WTC11 (cell line): ENCODE results near the gene KCNJ4. TPM values are rescaled to one million over a fixed set of nuclear protein-coding genes. Genes with fewer than 3 reads are reported as not detected.

Source experiments
- ATAC-seq: fragments of 200-7000 bp; cut with Tn5 transposase; 2 replicates; pipeline ENCODE4 v1.10.0; 2021; ENCODE audit warnings: mild to moderate bottlenecking, moderate library complexity
- CTCF ChIA-PET: fragments of 300-600 bp; sonication (Branson Sonifier 250); formaldehyde crosslinking; loops from one replicate; lab custom pipeline; 2021; ENCODE audit warnings: antibody characterized with exemption; lab: Charles Lee
- POLR2A ChIA-PET: fragments of 350-600 bp; sonication (Branson Sonifier 250); formaldehyde crosslinking; loops from one replicate; lab custom pipeline; 2021; ENCODE audit warnings: antibody characterized with exemption; lab: Charles Lee
- DNase-seq: peaks from one replicate; pipeline ENCODE4 v3.0.0; 2021; ENCODE audit warnings: low spot score
- H3K27ac Mint-ChIP-seq: 2 replicates; pipeline ENCODE4 v1.8.0; 2021; ENCODE audit warnings: mixed read lengths
- H3K27me3 Mint-ChIP-seq: 2 replicates; pipeline ENCODE4 v1.8.0; 2021; ENCODE audit warnings: low read depth, mild to moderate bottlenecking, moderate library complexity, mixed read lengths
- H3K36me3 Mint-ChIP-seq: 2 replicates; pipeline ENCODE4 v1.8.0; 2021; ENCODE audit warnings: mixed read lengths
- H3K4me1 Mint-ChIP-seq: 2 replicates; pipeline ENCODE4 v1.8.0; 2022; ENCODE audit warnings: mixed read lengths
- H3K4me3 Mint-ChIP-seq: 2 replicates; pipeline ENCODE4 v1.8.0; 2021; ENCODE audit warnings: mild to moderate bottlenecking, moderate library complexity, mixed read lengths
- H3K9me3 Mint-ChIP-seq: 2 replicates; pipeline ENCODE4 v1.8.0; 2021; ENCODE audit warnings: mixed read lengths
- CREB1 ChIP-seq: sonication (generic); formaldehyde crosslinking; IDR thresholded peaks from 2 replicates; pipeline ENCODE4 v1.8.0; 2023; ENCODE audit warnings: mild to moderate bottlenecking, missing genetic modification reagents
- E2F5 ChIP-seq: sonication (generic); formaldehyde crosslinking; IDR thresholded peaks from 2 replicates; pipeline ENCODE4 v1.8.1; 2022; ENCODE audit warnings: mild to moderate bottlenecking, moderate library complexity, missing genetic modification reagents
- ETV6 ChIP-seq: sonication (generic); formaldehyde crosslinking; IDR thresholded peaks from 2 replicates; pipeline ENCODE4 v1.8.1; 2022; ENCODE audit warnings: mild to moderate bottlenecking, missing genetic modification reagents
- FOXK1 ChIP-seq: sonication (generic); formaldehyde crosslinking; IDR thresholded peaks from 2 replicates; pipeline ENCODE4 v1.8.0; 2022; ENCODE audit warnings: mild to moderate bottlenecking, moderate library complexity, missing genetic modification reagents
- FOXP1 ChIP-seq: sonication (generic); formaldehyde crosslinking; IDR thresholded peaks from 2 replicates; pipeline ENCODE4 v1.8.0; 2022; ENCODE audit warnings: missing genetic modification reagents, mild to moderate bottlenecking, moderate library complexity, borderline replicate concordance
- GABPB1 ChIP-seq: sonication (generic); formaldehyde crosslinking; IDR thresholded peaks from 2 replicates; pipeline ENCODE4 v1.8.1; 2023; ENCODE audit warnings: mild to moderate bottlenecking, missing genetic modification reagents
- MXD4 ChIP-seq: fragments of 250-450 bp; sonication (Bioruptor Pico); IDR thresholded peaks from 2 replicates; pipeline ENCODE4 v1.8.0; 2021; ENCODE audit warnings: mild to moderate bottlenecking, moderate library complexity, borderline replicate concordance
- NR1H2 ChIP-seq: sonication (generic); formaldehyde crosslinking; IDR thresholded peaks from 2 replicates; pipeline ENCODE4 v1.9.0; 2021; ENCODE audit warnings: mild to moderate bottlenecking, moderate library complexity, missing genetic modification reagents
- NR2C2 ChIP-seq: sonication (generic); formaldehyde crosslinking; IDR thresholded peaks from 2 replicates; pipeline ENCODE4 v1.8.0; 2022; ENCODE audit warnings: mild to moderate bottlenecking, missing genetic modification reagents
- PRDM15 ChIP-seq: sonication (generic); formaldehyde crosslinking; IDR thresholded peaks from 2 replicates; pipeline ENCODE4 v1.8.0; 2022; ENCODE audit warnings: missing genetic modification reagents
- RELA ChIP-seq: sonication (generic); formaldehyde crosslinking; IDR thresholded peaks from 2 replicates; pipeline ENCODE4 v1.8.1; 2022; ENCODE audit warnings: missing genetic modification reagents, mild to moderate bottlenecking, borderline replicate concordance
- TCF7 ChIP-seq: sonication (generic); formaldehyde crosslinking; IDR thresholded peaks from 2 replicates; pipeline ENCODE4 v1.8.0; 2022; ENCODE audit warnings: mild to moderate bottlenecking, low read depth, missing genetic modification reagents, moderate library complexity
- TEAD1 ChIP-seq: sonication (generic); formaldehyde crosslinking; IDR thresholded peaks from 2 replicates; pipeline ENCODE4 v1.8.0; 2022; ENCODE audit warnings: mild to moderate bottlenecking, missing genetic modification reagents
- TEAD4 ChIP-seq: sonication (generic); formaldehyde crosslinking; IDR thresholded peaks from 2 replicates; pipeline ENCODE4 v1.8.0; 2022; ENCODE audit warnings: mild to moderate bottlenecking, missing genetic modification reagents
- ZNF219 ChIP-seq: sonication (generic); formaldehyde crosslinking; IDR thresholded peaks from 2 replicates; pipeline ENCODE4 v1.8.0; 2023; ENCODE audit warnings: missing genetic modification reagents, mild to moderate bottlenecking, borderline replicate concordance
- ZNF317 ChIP-seq: sonication (generic); formaldehyde crosslinking; IDR thresholded peaks from 2 replicates; pipeline ENCODE4 v1.8.1; 2023; ENCODE audit warnings: low read depth, mild to moderate bottlenecking, moderate library complexity, missing genetic modification reagents, borderline replicate concordance
- ZNF532 ChIP-seq: fragments of 250-450 bp; sonication (Bioruptor Pico); IDR thresholded peaks from 2 replicates; pipeline ENCODE4 v1.9.0; 2021; ENCODE audit warnings: mild to moderate bottlenecking, borderline replicate concordance
- total RNA-seq: library from RNA; stranded (reverse); gene quantifications from 3 replicates; pipeline ENCODE4 v1.2.3, GENCODE V29; 2021
- TF ChIP-seq, protein P1 (sequence below): fragments of 250-450 bp; sonication (Bioruptor Pico); IDR thresholded peaks from 2 replicates; pipeline ENCODE4 v1.9.0; 2021; ENCODE audit warnings: moderate library complexity, mild to moderate bottlenecking, inconsistent platforms, borderline replicate concordance

Gene KCNJ4
- total RNA-seq, 1 experiment from 2014 or later = 3.1 TPM

- TF ChIP-seq PRDM15 (CRISPR knock-in tag) = peak; percentile 100
- no peak for TF ChIP-seq TEAD4
- TF ChIP-seq E2F5 (CRISPR knock-in tag) = peak; percentile 51; the same call in 1 of the 2 replicates
- no peak for TF ChIP-seq CREB1 (CRISPR knock-in tag)
- TF ChIP-seq ETV6 (CRISPR knock-in tag) = peak; percentile 64; the same call in 1 of the 2 replicates
- 0 out of 2 replicates have a peak, but pooled peaks have one; percentile 39 for TF ChIP-seq FOXK1 (CRISPR knock-in tag)
- peak; percentile 68 for TF ChIP-seq FOXP1 (CRISPR knock-in tag)
- no peak for TF ChIP-seq ZNF532
- TF ChIP-seq NR2C2 (CRISPR knock-in tag) = no peak
- TF ChIP-seq ZNF317 (CRISPR knock-in tag) = no peak
- no peak for TF ChIP-seq TCF7
- TF ChIP-seq, all 79 proteins: peak for 15
Observed at GRCh38 chr22:38461414-38462081, 6.5 kb upstream of the KCNJ4 start (continued).

DNA sequence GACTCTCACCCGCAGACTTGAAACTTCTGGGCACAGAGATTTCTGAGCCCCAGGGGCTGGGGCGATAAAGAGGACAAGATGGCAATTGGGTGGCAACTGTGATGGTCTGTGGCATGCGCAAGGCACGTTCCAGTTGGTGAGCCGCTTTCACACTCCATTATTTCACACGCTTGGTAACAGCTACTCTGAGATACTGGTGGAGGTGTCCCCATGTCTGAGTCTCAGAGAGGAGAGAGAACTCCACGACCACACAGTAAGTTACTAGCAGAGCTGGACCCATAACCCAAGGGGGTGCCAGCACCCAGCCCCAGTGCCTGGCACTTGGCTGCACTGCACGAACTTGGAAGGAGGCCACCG is 6.0 kb upstream of the KCNJ4 start:
- no peak for TF ChIP-seq RELA (CRISPR knock-in tag)
- TF ChIP-seq GABPB1 (CRISPR knock-in tag) = no peak
- no peak for TF ChIP-seq MXD4 (CRISPR knock-in tag)
- TF ChIP-seq ZNF219 = no peak
- TF ChIP-seq ETV6 (CRISPR knock-in tag) = no peak
- TF ChIP-seq, protein P1, sequence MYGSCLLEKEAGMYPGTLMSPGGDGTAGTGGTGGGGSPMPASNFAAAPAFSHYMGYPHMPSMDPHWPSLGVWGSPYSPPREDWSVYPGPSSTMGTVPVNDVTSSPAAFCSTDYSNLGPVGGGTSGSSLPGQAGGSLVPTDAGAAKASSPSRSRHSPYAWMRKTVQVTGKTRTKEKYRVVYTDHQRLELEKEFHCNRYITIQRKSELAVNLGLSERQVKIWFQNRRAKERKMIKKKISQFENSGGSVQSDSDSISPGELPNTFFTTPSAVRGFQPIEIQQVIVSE (CRISPR knock-in tag) = no peak
- no peak for TF ChIP-seq ZNF317 (CRISPR knock-in tag)
- no peak for TF ChIP-seq NR2C2 (CRISPR knock-in tag)
- TF ChIP-seq TEAD1 = no peak
- TF ChIP-seq NR1H2 (CRISPR knock-in tag) = no peak
- peak overlapping the region; percentile 27 for H3K27ac Mint-ChIP-seq
- no peaks in the 10 kb centered on the region for H3K9me3 Mint-ChIP-seq
- ATAC-seq = no peak
- ChIA-PET CTCF (interaction anchor here (0.7 to 3.2 kb wide), 3 partner anchors 26 to 387 kb away, joined by 3 to 15 read pairs (median 3); no protein-coding TSS in a partner anchor), POLR2A (no interaction called here)
- peak overlapping the region; percentile 49 for H3K4me3 Mint-ChIP-seq
- H3K36me3 Mint-ChIP-seq = no peaks in the 10 kb centered on the region
- peaks cover 30% of the 10 kb centered on the region for H3K4me1 Mint-ChIP-seq
- peaks cover 90% of the 10 kb centered on the region for H3K27me3 Mint-ChIP-seq
- DNase-seq = no peak
